GM21619 (cell line): ENCODE results near the gene CSPG5.

Experiments used
- ATAC-seq: cut with Tn5 transposase; IDR thresholded peaks from one replicate; pipeline ENCODE4 v1.9.1; 2021; ENCODE audit not compliant: unreplicated experiment

Gene CSPG5

DNA sequence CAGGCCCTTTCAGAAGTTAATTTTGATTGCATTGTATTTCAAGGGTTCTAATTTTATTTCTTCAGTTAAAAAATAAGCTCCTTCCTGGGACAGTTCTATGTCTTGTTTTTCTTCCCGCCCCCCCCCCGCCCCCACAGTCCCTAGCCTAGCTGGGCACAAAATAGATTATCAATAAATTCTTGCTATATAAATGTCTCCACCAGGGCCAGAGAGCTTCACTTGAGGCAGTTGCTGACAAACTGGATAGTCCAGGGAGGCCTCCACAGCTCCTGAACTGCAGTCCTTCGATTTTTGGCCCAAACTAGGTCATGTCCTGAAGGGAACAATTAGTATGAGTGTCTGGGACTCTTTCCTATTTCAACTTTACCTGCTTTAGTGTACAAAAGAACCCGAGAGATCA is 9.9 kb upstream of the CSPG5 start:
- no peak for ATAC-seq

DNA sequence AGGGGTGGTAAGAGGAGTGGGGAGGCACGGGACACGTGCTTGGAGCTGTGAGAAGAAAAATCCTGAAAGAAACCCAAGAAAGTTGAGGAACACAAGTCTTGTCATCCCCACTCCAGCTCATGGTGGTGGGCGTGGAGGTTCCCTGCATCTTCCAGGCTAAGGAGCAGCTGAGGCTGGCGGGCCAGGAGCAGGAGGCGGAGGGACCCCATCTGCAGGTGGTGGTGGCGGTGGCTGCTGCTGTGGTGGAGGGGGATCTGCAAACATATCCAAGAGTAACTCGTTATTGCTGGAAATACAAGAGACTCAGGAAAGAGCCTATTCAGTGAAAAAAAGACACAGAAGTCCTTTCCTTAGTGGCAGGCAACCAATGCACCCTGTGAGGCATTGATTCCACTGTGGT is 9.4 kb upstream of the CSPG5 start:
- no peak for ATAC-seq

DNA sequence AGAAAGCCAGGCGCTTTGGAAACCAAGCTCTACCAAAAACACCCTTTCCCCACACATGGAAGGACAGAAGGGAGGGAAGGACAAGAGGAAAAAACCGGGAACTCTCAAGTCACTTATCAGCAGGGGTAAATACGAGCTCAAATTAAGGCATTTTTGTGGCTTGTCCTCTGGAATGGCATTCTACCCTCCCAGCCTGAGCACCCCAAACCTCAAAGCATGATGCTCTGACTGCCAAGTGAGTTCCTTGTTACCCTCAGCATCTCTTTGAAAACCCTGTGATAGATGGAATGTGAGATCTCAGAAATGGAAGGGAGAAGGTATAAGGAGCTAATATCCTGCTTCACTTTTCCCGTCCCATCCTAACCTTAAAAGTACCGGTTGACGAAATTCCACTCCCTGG is 8.1 kb upstream of the CSPG5 start:
- no peak for ATAC-seq

DNA sequence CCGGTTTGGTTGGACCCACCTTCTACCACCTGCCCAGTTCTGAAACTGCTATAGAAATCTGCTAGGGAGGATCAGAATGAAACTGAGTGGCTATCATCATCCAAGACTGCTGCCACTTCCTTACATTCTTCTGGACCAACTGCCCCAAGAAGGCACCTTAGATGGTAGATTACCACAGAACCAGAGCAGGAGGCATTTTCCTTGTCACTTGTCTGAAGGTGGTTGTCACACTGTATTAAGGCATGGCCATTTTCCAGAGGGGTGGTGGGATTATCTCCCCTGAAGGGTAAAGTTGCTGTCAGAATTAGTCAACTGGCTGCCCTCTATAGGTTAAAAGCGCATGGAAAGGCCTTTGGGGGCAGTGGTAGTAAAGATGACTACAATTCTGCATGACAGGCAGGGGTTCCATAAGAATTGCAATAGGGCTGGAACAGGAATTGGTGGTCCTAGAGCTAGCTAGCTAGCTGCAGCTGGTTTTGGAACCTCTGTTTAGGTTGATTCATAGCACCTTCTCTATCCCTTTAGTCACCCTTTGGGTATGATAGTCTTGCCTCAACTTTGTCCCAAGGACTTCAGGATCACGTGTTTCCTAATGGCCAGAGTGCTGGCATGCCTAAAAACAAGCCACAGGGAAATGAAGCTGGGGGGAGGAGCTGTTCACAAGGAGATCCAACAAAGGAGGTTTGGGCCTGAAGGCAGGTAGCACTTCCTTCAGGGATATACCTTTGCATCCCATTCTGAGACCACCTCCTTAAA is 4.8 kb upstream of the CSPG5 start:
- no peak for ATAC-seq

DNA sequence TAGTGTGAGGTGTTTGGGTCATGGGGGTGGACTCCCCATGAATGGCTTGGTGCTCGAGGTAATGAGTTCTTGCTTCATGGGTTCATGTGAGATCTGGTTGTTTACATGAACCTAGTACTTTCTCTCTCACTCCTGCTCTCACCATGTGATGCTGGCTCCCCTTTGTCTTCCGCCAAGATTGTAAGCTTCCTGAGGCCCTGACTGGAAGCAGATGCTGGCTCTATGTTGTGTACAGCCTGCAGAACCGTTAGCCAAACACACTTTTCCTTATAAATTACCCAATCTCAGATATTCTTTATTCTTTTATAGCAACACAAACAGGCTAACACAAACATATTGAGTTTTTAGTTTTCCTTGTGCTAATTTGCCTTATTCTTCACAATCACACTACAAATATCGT is 3.2 kb upstream of the CSPG5 start:
- ATAC-seq = no peak

DNA sequence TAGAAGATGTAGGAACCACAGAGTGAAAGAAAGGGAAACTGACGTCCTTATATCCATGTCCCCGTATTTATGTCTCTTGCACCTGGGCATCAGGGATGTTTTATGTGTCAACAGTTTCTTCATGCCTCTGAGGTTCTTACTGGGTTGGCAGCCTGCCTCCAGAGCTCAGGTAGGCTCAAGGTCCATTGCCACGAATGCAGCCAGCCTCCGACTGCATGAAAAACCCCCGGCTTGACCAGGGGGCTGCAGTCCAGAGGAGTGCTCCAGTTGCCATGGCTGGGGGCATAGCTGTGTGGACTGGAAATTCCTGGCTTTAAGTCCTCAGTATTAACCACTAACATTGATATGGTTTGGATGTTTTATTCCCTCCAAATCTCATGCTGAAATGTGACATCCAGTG is 2.8 kb upstream of the CSPG5 start:
- no peak for ATAC-seq

DNA sequence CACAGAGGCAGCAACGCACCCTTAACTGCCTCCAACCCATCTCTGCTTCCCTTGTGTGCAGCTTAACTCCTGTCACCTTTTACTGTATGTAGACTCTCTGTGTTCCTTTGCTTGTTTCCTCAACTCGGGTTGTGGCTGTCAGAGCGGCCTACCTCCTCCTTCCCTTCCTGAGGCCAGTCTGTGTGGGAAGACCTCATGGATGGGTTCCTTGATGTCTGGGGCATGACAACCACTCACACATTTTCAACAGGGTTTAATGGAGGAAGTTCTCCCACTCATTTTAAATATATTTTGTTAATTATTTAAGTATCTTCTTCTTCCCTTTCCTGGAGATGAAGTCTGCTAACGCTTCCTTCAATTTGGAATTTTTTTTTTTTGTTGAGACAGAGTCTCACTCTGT is 1.8 kb upstream of the CSPG5 start:
- no peak for ATAC-seq

DNA sequence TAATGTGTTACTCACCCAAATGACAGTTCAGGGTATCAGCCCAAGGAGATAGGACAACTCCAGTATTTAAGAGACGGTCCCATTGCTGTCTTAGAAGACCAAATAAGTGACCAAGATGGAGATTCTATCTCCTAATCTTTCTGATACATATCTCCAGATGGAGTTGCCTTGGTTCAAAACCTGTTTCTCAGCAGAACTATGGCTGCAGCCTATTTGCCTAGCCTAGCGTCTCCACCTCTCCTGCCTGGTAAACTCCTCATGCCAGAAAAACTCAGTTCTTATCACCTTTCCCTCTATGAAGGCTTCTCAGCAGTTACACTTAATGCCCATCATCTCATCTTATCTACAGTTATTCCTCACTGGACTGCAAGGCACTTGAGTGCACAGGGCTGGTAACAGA is 1.2 kb upstream of the CSPG5 start:
- ATAC-seq = no peak

DNA sequence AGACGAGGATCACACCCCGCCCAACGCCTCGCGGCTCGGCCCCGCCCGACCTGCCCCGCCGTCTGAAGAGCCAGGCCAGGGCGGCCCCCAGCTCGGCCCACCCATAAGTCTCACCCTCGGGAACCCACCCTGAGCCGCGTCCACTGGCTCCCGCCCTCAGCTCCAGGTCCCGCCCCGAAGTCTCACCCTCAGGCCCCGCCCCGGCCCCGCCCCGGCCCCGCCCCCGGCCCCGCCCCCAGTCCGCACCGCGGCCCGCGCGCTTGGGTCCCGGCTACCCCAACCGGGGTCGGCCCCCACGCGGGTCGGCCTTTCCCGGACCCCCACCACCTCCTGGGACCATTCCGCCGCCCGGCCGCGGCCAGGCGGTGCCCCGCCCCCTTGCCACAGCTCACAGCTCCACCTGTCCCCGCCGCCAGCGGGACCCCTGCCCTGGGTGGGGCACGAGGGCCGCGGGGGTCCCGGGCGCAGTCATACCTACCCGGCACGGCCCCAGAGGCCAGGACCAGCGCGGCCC is 489 bp downstream of the CSPG5 start:
- no peak for ATAC-seq

DNA sequence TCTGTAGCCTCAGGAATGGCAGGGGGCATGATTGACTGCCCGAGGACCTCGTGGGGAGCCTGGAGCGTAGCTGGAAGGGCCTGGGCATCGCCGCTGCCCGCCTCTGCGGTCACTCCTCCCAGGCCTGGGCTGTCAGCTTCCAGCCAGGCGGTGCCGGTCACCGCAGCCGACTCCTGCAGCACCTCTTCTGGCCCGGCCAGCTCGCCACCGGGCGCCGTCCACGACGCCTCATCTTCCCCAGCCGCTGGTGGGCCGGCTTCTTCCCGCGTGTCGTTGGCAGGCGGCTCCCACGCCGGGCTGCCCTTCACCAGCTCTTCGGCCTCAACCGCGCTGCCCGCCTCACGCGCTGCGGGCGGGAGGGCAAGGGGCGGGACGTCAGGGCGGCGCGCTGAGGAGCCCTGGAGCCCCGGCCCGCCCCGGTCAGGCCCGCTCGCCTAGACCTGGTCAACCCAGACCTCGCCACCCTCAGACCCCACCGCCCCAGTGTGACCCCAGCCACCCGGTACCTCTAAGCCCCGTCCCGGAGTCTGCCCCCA is 1.0 kb downstream of the CSPG5 start:
- no peak for ATAC-seq

DNA sequence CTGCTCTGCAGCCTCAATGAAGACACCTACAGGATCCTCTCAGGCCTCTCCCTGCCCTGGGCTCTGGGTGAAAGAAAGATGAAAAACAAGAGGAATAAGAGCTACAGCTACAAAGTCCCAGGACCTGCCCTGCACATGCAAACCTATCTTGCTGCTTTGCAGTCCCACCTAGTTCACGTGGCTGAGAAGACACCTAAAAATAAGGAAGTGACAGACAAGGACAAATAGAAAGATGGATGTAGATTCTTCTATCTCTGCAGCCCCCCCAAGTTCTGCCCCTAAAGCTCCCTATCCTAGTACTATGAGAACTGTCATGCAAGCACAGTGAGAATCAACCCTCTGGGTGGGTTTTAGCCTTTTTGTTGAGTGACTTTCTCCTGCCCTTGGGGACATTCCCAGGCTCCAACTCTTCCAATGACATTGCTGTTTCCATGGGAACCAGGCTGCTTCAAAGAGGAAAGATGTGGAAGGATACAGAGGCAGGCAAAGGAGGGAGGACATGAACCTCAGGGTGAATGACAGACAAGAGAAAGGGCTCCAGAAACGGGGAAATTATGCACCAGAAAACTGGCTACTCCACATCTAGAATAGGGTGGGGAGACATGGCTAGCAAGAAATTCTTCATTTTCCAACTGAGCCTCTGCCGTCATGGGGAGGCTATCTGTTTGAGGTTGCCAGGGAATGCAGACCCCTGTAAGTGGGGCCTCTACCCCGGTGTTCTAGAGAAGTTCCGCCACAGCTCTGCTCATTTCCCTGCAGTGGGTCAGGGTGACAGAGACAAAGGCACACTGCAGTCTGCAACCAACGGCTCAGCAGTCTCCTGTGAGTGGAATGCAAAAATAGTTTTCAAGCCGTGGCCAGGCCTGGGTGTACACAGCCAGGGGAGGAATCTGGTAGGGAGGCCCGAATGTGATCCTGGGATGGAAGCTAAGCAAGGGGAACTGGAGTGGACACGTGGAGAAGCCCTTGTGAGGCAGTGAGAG is 5.2 kb downstream of the CSPG5 start:
- no peak for ATAC-seq

DNA sequence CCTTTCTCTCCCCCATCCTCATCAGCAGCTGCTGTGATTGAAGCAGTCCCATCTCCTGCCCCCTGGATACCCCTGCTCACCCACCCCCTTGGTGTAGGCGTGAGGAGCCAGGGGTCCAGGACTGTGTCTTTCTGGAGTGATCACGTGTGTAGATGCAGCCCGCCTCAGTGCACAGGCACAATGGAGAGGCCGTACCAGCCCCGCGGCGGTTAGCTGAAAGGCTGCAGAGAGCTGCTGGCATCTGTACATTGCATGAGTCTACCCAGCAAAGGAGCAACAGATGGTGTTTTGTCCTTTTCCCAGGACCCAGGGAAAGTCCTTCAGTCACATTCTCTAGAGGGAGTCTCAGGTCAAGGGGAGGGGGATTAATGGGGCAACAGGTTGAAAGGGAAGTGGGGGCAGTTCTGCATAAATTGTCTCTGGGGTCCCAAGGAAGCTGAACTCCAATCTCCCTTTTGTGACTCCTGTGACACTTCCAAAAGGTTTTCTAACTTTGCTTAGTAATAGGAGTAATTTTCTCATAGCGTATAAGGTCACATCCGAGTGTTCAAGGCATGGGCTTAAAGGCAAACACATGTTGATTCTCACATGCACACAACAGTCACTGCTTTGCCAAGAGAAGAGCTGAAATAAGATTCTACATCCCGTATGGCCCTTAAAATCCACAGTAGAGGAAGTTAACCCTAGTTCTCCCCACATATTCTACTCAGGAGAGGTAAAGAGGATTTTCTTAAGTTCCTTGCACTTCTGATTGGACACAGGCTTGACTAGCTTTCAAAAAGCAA is 7.1 kb downstream of the CSPG5 start:
- no peak for ATAC-seq

DNA sequence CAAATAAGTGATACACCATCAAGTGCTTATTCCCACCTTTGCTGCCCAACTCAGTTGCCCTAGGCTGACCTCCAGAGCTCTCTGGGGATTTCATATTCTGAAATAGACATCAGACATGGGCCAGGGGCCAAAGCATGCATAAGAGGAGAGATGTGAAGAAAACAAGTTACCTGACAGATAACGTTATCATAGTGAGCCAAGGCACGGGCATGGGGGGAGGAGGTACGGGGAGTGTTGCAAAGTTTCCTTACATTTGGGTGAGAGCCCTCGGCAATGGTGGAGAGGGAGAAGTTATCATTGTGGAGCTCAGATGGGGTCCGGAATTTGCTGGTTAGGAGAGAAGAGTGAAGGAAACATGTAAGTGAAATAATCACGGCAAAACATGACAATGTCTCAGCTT is 9.8 kb downstream of the CSPG5 start:
- ATAC-seq = no peak

DNA sequence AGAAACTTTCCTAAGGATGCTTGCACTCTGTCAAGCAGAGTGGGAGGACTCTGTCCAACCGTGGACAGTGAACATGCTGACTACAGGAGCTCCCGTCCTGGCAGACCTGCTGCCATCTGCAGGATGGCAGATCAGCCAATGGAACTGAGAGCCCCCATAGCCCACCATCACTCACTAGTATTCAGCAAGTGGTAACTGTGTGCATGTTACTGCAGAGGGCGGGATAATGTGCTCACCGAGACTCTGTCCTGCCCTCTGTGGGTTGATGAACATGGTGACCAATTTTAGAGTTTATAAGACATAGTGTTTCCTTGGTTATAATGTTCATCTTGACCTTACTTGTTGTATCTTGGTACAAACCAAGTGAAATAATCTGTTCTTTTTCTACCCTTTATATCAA is 11.5 kb downstream of the CSPG5 start:
- no peak for ATAC-seq

DNA sequence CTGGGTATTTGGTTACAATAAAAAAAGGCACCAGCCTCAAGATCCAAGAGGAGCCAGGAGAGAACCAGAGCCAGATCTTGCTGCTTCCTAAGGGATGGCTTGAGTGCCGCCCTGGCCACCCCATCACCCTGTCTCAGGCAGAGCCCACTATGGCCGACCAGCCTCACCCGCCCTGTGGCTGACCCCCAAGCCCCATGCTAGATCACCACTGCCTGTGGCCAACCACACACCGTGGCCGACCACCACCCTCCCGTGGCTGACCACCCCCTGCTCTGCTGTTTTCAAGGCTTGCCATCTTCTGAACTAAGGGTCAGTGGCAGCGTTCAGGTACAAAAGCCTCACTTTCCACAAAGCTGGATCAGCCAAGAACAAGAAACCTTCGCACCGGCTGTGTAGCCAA is 12.0 kb downstream of the CSPG5 start:
- no peak for ATAC-seq

DNA sequence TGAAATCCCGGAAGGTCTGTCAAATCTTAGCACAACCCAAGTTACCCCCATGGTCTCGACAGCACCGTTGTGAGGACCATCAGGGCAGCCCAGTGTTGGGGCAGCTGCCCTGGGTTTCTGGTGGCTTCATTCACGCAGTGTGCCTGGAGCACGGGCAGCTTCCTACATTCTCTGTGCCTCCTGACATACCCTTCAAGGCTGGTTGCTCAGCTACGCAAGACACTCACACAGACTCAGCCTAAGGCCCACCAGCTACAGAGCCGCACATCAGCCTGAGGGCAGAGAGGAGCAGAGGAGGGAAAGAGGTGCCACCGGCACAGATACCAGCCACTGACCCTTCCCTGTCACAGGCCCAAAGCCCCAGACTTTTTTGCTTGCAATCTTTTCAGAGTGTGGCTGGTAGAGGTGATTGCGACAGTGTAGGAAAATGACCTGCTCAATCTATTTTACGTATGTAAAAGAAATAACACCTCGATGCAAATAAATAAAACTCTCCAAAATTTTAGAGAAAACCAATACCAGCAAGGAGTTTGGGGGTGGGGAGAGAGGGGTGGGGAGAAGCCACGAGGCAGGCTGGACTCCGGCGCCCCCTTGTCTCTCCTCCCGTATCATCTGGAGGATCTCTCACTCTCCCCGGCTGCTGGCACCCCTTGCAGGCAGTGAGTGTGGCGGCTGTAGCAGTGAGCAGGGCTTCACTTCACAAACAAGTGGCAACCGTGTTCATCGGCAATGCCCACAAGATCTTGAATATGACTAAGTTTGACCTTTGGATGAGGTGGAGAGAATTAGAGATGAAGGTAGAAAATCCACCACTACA is 12.7 kb downstream of the CSPG5 start:
- no peak for ATAC-seq

DNA sequence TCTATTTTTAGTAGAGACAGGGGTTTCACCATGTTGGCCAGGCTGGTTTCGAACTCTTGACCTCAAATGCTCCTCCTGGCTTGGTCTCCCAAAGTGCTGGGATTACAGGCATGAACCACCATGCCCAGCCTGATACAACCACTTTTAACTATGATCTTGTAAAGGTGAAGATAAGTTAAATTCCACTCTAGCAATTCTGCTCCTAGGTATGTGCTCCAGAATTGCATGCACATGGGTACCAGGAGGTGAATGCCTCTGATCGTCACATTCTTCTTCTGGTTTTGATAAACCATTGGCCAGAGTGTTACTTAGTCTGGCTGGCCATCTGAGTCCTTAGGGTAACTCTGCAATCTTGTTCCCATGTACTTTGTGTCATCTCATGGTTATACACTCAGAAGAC is 22.3 kb downstream of the CSPG5 start:
- no peak for ATAC-seq

DNA sequence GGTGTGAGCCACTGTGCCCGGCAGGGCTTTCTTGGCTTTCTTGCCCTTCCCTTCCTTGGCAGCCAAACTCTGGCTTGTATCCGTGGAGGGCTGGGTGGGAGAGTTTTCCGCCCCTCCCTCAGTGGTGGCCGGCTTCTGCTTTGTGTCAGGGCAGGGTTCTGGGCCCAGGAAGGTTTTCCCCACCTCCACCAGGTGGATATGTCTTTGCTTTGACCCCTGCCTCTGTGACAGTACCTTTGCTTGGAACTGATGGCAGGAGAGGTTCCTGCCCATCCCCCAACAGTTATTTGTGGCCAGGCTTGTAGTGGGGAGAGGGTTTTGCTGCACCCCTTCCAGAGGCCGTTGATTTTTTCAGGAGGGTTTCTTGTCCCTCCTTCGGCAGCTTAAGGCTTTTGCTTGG is 24.3 kb downstream of the CSPG5 start:
- no peak for ATAC-seq

DNA sequence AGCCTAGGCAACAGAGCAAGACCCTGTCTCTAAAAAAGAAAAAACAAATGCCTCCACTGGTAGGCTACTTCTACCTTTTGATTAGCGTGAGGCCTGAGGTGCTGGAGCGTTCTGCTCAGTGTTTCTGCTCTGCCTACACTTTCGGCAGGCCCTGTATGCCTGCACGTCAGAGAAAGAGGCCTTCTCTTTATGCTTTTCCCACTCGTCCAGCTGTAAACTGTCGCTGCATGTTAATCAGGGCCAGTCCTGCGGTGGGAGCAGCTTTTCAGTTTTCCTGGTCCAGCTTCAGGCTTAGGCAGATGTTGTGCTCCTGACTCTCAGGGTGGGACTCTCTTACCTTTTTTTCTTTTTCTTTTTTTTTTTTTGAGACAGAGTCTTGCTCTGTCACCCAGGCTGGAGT is 25.3 kb downstream of the CSPG5 start:
- no peak for ATAC-seq

DNA sequence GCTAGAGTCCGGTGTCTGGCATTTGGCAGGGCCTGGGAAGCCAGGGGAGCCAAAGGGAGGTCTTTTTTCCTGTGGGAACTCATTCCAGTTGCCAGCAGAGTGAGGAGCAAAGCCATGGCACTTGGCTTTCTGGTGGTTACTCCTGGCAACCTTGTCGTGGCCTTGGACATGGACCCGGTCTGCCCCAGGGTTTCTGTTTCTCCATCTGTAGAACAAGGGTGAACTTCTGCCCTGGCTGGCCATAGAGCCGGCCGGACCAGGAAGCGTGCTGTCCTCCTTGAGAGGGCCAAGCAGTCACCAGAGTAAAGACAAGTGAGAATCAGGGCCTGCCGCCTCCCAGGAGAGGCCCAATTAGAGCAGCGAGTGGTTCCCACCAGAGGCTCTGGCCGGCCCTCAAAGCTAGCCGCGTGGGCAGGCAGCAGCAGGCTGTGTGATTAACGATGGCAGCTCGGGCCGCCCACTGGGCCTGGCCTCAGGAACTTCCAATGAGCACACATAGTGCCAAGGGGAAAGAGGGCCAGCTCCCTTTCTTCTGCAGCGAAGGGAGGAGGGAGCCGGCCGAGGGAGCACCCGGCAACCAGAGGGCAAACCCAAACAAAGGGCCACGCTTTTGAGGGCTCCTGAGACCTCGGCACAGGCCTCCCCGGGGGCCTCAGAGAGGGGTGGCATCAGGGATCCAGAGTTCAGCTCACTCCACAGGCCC is 36.0 kb downstream of the CSPG5 start:
- no peak for ATAC-seq
